ENCODE data around the gene NKTR. TPM values are rescaled to one million over a fixed set of nuclear protein-coding genes. Genes with fewer than 3 reads are reported as not detected.

The NKTR gene
- total and polyA plus RNA-seq, 4 donors, result 80.8 to 176 (median 95.2) TPM

- no peaks in the 10 kb centered on the region for H3K9me3 ChIP-seq (ENCODE audit: control insufficient read depth, insufficient read depth, low read length)
- H3K27ac ChIP-seq (ENCODE audit: low read depth, low read length), result no peak overlapping the region
- H3K4me3 ChIP-seq (ENCODE audit: low read depth, low read length), result no peak overlapping the region
- H3K36me3 ChIP-seq (ENCODE audit: control insufficient read depth, insufficient read depth, low read length), result no peaks in the 10 kb centered on the region
- 86% methylated on average over 7 of the region's 7 CpGs for WGBS (ENCODE audit: insufficient coverage)
- DNase-seq (ENCODE audit: low read depth in 4 of 6, low spot score in 6 of 6), result no peak
- peaks cover 7% of the 10 kb centered on the region for H3K4me1 ChIP-seq (ENCODE audit: control insufficient read depth, insufficient read depth, low read length)
- H3K27me3 ChIP-seq (ENCODE audit: control insufficient read depth, insufficient read depth, low read length), result peaks cover 4% of the 10 kb centered on the region
Measured at GRCh38 chr3:42690191-42690590, 89.7 kb downstream of the NKTR start.

GRCh38 chr3:42690766-42691680 lies 90.5 kb downstream of the NKTR start:
- Histone ChIP-seq H3K4me3 (ENCODE audit: low read depth, low read length) (no peak overlapping the region), H3K9me3 (ENCODE audit: control insufficient read depth, insufficient read depth, low read length) (no peaks in the 10 kb centered on the region), H3K27me3 (ENCODE audit: control insufficient read depth, insufficient read depth, low read length) (no peaks in the 10 kb centered on the region), H3K4me1 (ENCODE audit: control insufficient read depth, insufficient read depth, low read length) (no peaks in the 10 kb centered on the region), H3K27ac (ENCODE audit: low read depth, low read length) (no peak overlapping the region), H3K36me3 (ENCODE audit: control insufficient read depth, insufficient read depth, low read length) (no peaks in the 10 kb centered on the region)
- no peak for DNase-seq (ENCODE audit: low read depth in 4 of 6, low spot score in 6 of 6)
- WGBS (ENCODE audit: insufficient coverage), result 85% methylated on average over 8 of the region's 10 CpGs

- Histone ChIP-seq H3K27ac (ENCODE audit: low read depth, low read length) (no peak overlapping the region), H3K4me1 (ENCODE audit: control insufficient read depth, insufficient read depth, low read length) (no peaks in the 10 kb centered on the region), H3K9me3 (ENCODE audit: control insufficient read depth, insufficient read depth, low read length) (no peaks in the 10 kb centered on the region), H3K36me3 (ENCODE audit: control insufficient read depth, insufficient read depth, low read length) (no peaks in the 10 kb centered on the region), H3K4me3 (ENCODE audit: low read depth, low read length) (no peak overlapping the region), H3K27me3 (ENCODE audit: control insufficient read depth, insufficient read depth, low read length) (no peaks in the 10 kb centered on the region)
- DNase-seq (ENCODE audit: low read depth in 4 of 6, low spot score in 6 of 6), result no peak
- WGBS (ENCODE audit: insufficient coverage), result 77% methylated on average over 6 of the region's 13 CpGs
Measured at GRCh38 chr3:42691816-42692666, 91.6 kb downstream of the NKTR start.

GRCh38 chr3:42692667-42693529 lies 92.4 kb downstream of the NKTR start:
- DNase-seq (ENCODE audit: low read depth in 4 of 6, low spot score in 6 of 6), result no peak
- no peaks in the 10 kb centered on the region for H3K4me1 ChIP-seq (ENCODE audit: control insufficient read depth, insufficient read depth, low read length)
- no peak overlapping the region for H3K4me3 ChIP-seq (ENCODE audit: low read depth, low read length)
- no peaks in the 10 kb centered on the region for H3K9me3 ChIP-seq (ENCODE audit: control insufficient read depth, insufficient read depth, low read length)
- H3K36me3 ChIP-seq (ENCODE audit: control insufficient read depth, insufficient read depth, low read length), result no peaks in the 10 kb centered on the region
- 95% methylated on average over 6 of the region's 17 CpGs for WGBS (ENCODE audit: insufficient coverage)
- no peak overlapping the region for H3K27ac ChIP-seq (ENCODE audit: low read depth, low read length)
- no peaks in the 10 kb centered on the region for H3K27me3 ChIP-seq (ENCODE audit: control insufficient read depth, insufficient read depth, low read length)

- Histone ChIP-seq H3K27me3 (ENCODE audit: control insufficient read depth, insufficient read depth, low read length) (no peaks in the 10 kb centered on the region), H3K4me3 (ENCODE audit: low read depth, low read length) (no peak overlapping the region), H3K27ac (ENCODE audit: low read depth, low read length) (no peak overlapping the region), H3K9me3 (ENCODE audit: control insufficient read depth, insufficient read depth, low read length) (no peaks in the 10 kb centered on the region), H3K4me1 (ENCODE audit: control insufficient read depth, insufficient read depth, low read length) (no peaks in the 10 kb centered on the region), H3K36me3 (ENCODE audit: control insufficient read depth, insufficient read depth, low read length) (no peaks in the 10 kb centered on the region)
- no peak for DNase-seq (ENCODE audit: low read depth in 4 of 6, low spot score in 6 of 6)
- WGBS (ENCODE audit: insufficient coverage), result 82% methylated on average over 3 of the region's 4 CpGs
Measured at GRCh38 chr3:42693530-42693930, 93.0 kb downstream of the NKTR start.

- H3K27ac ChIP-seq (ENCODE audit: low read depth, low read length), result no peak overlapping the region
- no peaks in the 10 kb centered on the region for H3K9me3 ChIP-seq (ENCODE audit: control insufficient read depth, insufficient read depth, low read length)
- no peaks in the 10 kb centered on the region for H3K27me3 ChIP-seq (ENCODE audit: control insufficient read depth, insufficient read depth, low read length)
- no peak for DNase-seq (ENCODE audit: low read depth in 4 of 6, low spot score in 6 of 6)
- no peak overlapping the region for H3K4me3 ChIP-seq (ENCODE audit: low read depth, low read length)
- no peaks in the 10 kb centered on the region for H3K4me1 ChIP-seq (ENCODE audit: control insufficient read depth, insufficient read depth, low read length)
- no peaks in the 10 kb centered on the region for H3K36me3 ChIP-seq (ENCODE audit: control insufficient read depth, insufficient read depth, low read length)
Measured at GRCh38 chr3:42694366-42694765, 93.9 kb downstream of the NKTR start.

- Histone ChIP-seq H3K27me3 (ENCODE audit: control insufficient read depth, insufficient read depth, low read length) (no peaks in the 10 kb centered on the region), H3K4me1 (ENCODE audit: control insufficient read depth, insufficient read depth, low read length) (peaks cover 7% of the 10 kb centered on the region), H3K36me3 (ENCODE audit: control insufficient read depth, insufficient read depth, low read length) (no peaks in the 10 kb centered on the region), H3K4me3 (ENCODE audit: low read depth, low read length) (no peak overlapping the region), H3K27ac (ENCODE audit: low read depth, low read length) (no peak overlapping the region), H3K9me3 (ENCODE audit: control insufficient read depth, insufficient read depth, low read length) (no peaks in the 10 kb centered on the region)
- 75% methylated on average over 16 of the region's 19 CpGs for WGBS (ENCODE audit: insufficient coverage)
- no peak for DNase-seq (ENCODE audit: low read depth in 4 of 6, low spot score in 6 of 6)
Measured at GRCh38 chr3:42696356-42697288, 96.1 kb downstream of the NKTR start.

- Histone ChIP-seq H3K27me3 (ENCODE audit: control insufficient read depth, insufficient read depth, low read length) (no peaks in the 10 kb centered on the region), H3K4me3 (ENCODE audit: low read depth, low read length) (no peak overlapping the region), H3K4me1 (ENCODE audit: control insufficient read depth, insufficient read depth, low read length) (peaks cover 15% of the 10 kb centered on the region), H3K27ac (ENCODE audit: low read depth, low read length) (no peak overlapping the region), H3K9me3 (ENCODE audit: control insufficient read depth, insufficient read depth, low read length) (no peaks in the 10 kb centered on the region), H3K36me3 (ENCODE audit: control insufficient read depth, insufficient read depth, low read length) (peaks cover 6% of the 10 kb centered on the region)
- WGBS (ENCODE audit: insufficient coverage), result 90% methylated on average over 17 of the region's 18 CpGs
- no peak for DNase-seq (ENCODE audit: low read depth in 4 of 6, low spot score in 6 of 6)
Measured at GRCh38 chr3:42697289-42698051, 97.0 kb downstream of the NKTR start.
